Measurements from ENCODE around the gene INO80E.

The INO80E gene

DNA sequence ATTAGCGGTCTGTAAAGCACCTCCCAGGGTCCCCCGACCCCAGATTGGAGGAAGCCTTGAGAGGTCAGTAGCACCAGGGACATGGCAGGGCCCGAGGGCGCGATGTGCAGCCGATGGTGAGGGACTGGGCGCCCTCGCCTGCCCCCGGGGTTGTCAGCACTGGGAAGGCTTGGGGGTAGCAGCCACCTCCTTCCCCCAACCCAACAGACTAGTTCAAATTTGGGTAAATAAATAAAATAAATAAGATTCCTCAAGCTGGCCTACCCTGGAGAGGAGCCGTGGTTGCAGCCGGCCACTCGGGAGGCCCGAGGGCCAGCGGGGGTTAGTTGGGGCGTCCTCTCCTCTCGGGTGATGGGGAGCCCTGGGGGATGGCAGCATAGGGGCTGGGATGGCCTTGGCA lies 28.4 kb downstream of the INO80E start:
- no peak for DNase-seq (ENCODE audit: low read depth, low spot score)
- ChIA-PET CTCF (interaction anchor here (3.4 kb wide), 1 partner anchor 8 kb away, joined by 41 read pairs; the partner anchor contains the start of gene TLCD3B), POLR2A (no interaction called here)
- TF ChIP-seq, protein P1, sequence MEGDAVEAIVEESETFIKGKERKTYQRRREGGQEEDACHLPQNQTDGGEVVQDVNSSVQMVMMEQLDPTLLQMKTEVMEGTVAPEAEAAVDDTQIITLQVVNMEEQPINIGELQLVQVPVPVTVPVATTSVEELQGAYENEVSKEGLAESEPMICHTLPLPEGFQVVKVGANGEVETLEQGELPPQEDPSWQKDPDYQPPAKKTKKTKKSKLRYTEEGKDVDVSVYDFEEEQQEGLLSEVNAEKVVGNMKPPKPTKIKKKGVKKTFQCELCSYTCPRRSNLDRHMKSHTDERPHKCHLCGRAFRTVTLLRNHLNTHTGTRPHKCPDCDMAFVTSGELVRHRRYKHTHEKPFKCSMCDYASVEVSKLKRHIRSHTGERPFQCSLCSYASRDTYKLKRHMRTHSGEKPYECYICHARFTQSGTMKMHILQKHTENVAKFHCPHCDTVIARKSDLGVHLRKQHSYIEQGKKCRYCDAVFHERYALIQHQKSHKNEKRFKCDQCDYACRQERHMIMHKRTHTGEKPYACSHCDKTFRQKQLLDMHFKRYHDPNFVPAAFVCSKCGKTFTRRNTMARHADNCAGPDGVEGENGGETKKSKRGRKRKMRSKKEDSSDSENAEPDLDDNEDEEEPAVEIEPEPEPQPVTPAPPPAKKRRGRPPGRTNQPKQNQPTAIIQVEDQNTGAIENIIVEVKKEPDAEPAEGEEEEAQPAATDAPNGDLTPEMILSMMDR (IDR thresholded peaks at IDR 0.05; ENCODE audit: insufficient read depth, low read length, missing control alignments) = no peak
- H3K4me3 ChIP-seq (ENCODE audit: low read depth, low read length) = no peak overlapping the region

DNA sequence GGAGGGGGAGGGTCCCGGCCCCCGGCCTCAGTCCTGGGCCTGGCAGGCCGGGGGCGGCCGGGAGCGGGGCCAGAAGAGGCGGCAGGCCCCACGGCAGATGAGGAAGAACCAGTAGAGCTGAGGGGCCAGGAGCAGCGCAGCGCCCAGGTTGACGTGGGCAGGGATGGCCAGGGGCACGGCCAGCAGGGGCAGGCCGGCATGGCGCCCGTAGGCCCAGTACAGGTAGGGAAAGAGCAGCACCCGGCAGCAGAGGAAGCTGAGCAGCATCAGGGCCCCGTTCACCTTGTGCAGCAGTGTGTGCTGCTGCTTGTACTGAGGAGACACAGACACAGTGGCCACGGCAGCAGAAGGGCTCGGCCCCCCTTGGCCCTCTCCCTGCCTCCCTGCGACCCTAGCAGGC lies 29.1 kb downstream of the INO80E start:
- ChIA-PET CTCF (no interaction called here), POLR2A (no interaction called here)
- TF ChIP-seq, protein P1 (IDR thresholded peaks at IDR 0.05; ENCODE audit: insufficient read depth, low read length, missing control alignments) = no peak
- no peak overlapping the region for H3K4me3 ChIP-seq (ENCODE audit: low read depth, low read length)
- no peak for DNase-seq (ENCODE audit: low read depth, low spot score)

DNA sequence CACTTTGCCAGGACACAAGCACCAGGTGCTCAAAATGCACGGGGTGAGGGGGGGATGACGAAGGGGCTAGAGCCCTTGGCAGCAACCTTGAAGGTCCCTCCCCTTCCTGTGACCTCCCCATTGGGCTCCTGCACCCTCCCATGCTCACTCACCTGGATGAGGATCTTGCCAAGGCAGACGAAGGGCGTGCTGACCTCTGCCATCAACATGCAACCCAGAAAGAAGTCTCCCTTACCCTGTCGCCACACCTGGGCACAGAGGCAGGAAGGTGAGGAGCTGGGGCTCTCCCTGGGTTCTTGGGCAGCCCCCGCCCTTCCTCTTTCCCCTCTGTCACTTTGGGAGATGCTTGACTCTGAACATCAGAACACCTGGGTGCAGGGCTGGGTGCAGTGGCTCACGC lies 29.5 kb downstream of the INO80E start:
- ChIA-PET POLR2A (no interaction called here), CTCF (no interaction called here)
- DNase-seq (ENCODE audit: low read depth, low spot score) = no peak
- H3K4me3 ChIP-seq (ENCODE audit: low read depth, low read length) = no peak overlapping the region
- TF ChIP-seq, protein P1 (IDR thresholded peaks at IDR 0.05; ENCODE audit: insufficient read depth, low read length, missing control alignments) = no peak

DNA sequence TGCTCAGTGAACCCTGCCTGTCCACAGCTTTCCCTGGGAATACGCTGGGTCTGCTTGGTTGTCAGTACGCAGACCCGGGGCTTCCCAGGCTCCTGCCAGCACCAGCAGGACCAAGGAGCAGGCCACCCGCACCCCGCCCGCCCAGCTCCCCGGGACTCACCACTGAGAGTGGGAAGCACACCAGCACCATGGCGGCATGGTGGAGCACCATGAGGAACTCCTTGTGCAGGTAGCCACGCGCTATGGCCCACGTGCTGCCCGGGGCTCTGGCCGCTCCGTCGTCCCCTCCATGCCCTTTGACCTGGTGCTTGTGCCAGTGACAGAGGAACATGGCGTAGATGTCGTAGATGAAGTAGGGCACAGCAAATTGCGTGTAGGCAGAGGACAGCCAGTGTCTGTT lies 30.4 kb downstream of the INO80E start:
- no peak overlapping the region for H3K4me3 ChIP-seq (ENCODE audit: low read depth, low read length)
- ChIA-PET POLR2A (no interaction called here), CTCF (no interaction called here)
- DNase-seq (ENCODE audit: low read depth, low spot score) = no peak
- TF ChIP-seq, protein P1 (IDR thresholded peaks at IDR 0.05; ENCODE audit: insufficient read depth, low read length, missing control alignments) = no peak

DNA sequence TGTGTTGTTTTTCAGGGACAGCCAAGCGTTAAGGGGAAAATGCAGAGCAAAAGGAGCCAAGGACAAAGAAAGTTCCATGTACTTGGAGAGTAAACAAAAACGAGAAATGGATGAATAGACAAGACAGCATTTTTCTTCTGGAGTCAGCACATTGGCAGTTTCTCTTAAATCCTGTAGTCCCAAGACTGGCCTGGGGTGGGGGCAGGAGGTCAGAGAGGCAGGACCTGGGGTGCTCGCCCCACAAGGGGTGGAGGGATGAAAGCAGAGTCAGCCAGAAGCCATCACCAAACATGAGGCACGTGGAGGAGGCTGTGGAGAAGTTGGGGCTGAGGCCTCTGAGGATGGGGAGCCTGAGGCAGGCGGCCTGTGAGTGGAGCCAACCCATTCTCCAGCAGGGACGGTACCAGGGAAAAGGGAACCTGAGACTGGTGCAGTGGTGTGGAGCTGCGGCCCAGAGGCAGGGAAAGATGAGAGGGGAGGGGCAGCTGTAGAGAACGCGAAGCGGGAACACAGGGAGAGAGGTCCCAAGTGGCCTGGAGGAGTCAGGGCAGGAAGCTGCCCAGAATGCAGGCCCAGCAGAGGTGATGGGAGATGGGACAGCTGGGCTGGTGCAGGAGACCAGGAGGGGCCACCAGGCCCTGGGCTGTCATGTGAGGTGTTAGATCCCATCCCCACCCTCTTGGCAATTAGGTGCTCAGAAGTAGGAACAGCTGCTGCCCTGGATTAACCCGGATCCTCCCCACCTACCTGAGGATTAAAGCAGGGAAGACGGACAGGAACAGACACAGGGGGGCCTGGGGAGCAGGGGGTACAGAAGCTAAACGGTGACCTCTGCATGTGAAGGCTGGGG lies 31.8 kb downstream of the INO80E start:
- DNase-seq (ENCODE audit: low read depth, low spot score) = no peak
- ChIA-PET CTCF (interaction anchor here (0.7 to 1.2 kb wide), 2 partner anchors 8 to 313 kb away, joined by 3 read pairs; no protein-coding TSS in a partner anchor), POLR2A (no interaction called here)
- TF ChIP-seq, protein P1 (IDR thresholded peaks at IDR 0.05; ENCODE audit: insufficient read depth, low read length, missing control alignments) = no peak
- no peak overlapping the region for H3K4me3 ChIP-seq (ENCODE audit: low read depth, low read length)

DNA sequence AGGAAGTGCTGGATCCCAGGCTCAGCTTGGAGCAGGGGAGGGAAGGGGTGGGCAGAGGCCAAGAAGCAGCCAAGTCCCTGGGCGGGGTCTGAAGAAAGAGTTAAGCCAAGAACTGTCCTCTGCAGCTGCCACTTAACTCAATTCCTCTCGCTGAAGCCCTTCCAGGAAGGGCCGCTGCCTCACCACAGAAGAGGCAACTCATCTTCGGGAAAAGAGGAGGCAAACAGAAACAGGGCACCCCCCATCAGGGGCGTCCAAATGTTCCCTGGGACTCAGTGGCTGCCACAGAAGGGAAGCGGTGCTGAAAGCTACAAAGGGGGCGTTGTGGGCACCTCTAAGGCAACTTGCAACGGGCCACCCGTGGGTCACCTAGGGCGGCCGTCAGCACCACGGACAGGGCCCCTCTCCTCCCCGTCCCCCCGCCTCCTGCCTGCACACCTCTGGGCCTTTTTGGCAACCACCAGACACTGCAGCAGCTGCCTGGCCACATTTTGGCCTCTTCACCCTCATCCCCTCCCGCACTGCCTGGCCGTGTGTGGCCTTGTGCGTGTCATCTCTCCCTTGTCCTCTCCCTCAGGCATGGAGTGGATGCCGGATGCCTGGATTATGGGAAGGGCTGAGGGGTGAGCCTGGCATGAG lies 32.5 kb downstream of the INO80E start:
- TF ChIP-seq, protein P1 (IDR thresholded peaks at IDR 0.05; ENCODE audit: insufficient read depth, low read length, missing control alignments) = no peak
- DNase-seq (ENCODE audit: low read depth, low spot score) = no peak
- ChIA-PET POLR2A (no interaction called here), CTCF (interaction anchor here (0.7 to 1.2 kb wide), 2 partner anchors 9 to 314 kb away, joined by 3 read pairs; no protein-coding TSS in a partner anchor)
- no peak overlapping the region for H3K4me3 ChIP-seq (ENCODE audit: low read depth, low read length)
